ENCODE measurements around the gene EXOC3. TPM values are rescaled to one million over a fixed set of nuclear protein-coding genes. Genes with fewer than 3 reads are reported as not detected.
A peak's percentile ranks its signal among the peaks of the same experiment; 100 is the strongest.

Gene EXOC3
- total RNA-seq, 1 experiment from 2014 or later: 60.1 TPM

DNA sequence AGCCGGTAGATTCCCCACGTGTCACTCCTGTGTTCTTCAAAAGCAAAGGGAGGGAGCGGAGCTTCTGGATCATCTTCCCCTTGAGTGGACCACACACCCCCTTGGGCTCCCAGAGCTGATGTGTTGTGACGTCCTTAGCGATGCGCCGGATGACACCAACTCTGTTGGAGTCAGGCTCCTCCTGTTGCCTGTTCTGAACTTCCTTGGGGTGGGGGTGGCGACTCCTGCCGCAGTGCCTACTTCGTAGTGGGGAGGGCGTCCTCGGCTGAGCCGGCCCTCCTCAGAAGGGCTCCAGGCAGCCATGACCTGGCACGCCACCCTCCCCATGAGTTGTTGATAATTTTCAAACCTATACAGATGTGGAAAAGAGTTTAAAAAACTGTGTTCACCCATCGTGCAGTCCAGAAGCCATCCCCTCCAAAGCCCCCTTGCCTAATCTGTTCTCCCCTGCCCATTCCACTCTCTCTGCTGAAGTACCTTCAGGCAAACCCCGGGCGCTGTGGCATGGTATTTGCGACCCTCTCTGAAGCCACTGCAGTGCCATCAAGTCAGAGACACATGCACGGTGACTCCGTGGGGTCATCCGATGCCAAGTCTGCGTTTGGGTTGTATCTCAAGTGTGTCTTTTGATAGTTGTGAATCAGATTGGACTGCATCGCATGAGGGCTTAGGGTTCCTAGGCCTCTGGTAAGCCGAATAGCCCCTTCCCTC is 16.7 kb downstream of the EXOC3 start (continued):
- TF ChIP-seq CTCF (IDR thresholded peaks at IDR 0.05): no peak
- TF ChIP-seq CREM (CRISPR knock-in tag; IDR thresholded peaks at IDR 0.05): no peak
- TF ChIP-seq JUN (CRISPR knock-in tag; IDR thresholded peaks at IDR 0.05): no peak
- TF ChIP-seq ZNF532 (CRISPR knock-in tag; IDR thresholded peaks at IDR 0.05; ENCODE audit: borderline replicate concordance): no peak
- no peak for TF ChIP-seq NR3C1 (CRISPR knock-in tag; conservative IDR thresholded peaks at IDR 0.05; ENCODE audit: low read depth)
- TF ChIP-seq GTF2I (CRISPR knock-in tag; conservative IDR thresholded peaks at IDR 0.05): no peak
- no peak for TF ChIP-seq SOX15 (CRISPR knock-in tag; IDR thresholded peaks at IDR 0.05)
- TF ChIP-seq ZNF232 (CRISPR knock-in tag; IDR thresholded peaks at IDR 0.05): no peak
- no peak for TF ChIP-seq TP53 (CRISPR knock-in tag; IDR thresholded peaks at IDR 0.05)
- no peak for TF ChIP-seq ARID4B (CRISPR knock-in tag; IDR thresholded peaks at IDR 0.05; ENCODE audit: borderline replicate concordance)

- Mint-ChIP-seq H3K36me3 (peaks cover 59% of the 10 kb centered on the region), H3K9me3 (no peaks in the 10 kb centered on the region), H3K27me3 (ENCODE audit: low read depth) (no peaks in the 10 kb centered on the region), H3K4me3 (no peak overlapping the region), H3K27ac (no peak overlapping the region; the same call in 1 of the 2 replicates), H3K4me1 (peaks cover 2% of the 10 kb centered on the region)
- ATAC-seq (no peak), DNase-seq (ENCODE audit: low spot score) (peak; percentile 7)
- ChIA-PET CTCF (interaction anchor here (1.2 kb wide), 1 partner anchor 13 kb away, joined by 3 read pairs; no protein-coding TSS in a partner anchor), POLR2A (no interaction called here)
- no peak for TF ChIP-seq EMX1 (CRISPR knock-in tag; IDR thresholded peaks at IDR 0.05)
- TF ChIP-seq NR1H2 (CRISPR knock-in tag; IDR thresholded peaks at IDR 0.05): no peak
- TF ChIP-seq ERG (CRISPR knock-in tag; IDR thresholded peaks at IDR 0.05): no peak
- no peak for TF ChIP-seq NR3C1 (CRISPR knock-in tag; conservative IDR thresholded peaks at IDR 0.05; ENCODE audit: low read depth)
- TF ChIP-seq, protein P1, sequence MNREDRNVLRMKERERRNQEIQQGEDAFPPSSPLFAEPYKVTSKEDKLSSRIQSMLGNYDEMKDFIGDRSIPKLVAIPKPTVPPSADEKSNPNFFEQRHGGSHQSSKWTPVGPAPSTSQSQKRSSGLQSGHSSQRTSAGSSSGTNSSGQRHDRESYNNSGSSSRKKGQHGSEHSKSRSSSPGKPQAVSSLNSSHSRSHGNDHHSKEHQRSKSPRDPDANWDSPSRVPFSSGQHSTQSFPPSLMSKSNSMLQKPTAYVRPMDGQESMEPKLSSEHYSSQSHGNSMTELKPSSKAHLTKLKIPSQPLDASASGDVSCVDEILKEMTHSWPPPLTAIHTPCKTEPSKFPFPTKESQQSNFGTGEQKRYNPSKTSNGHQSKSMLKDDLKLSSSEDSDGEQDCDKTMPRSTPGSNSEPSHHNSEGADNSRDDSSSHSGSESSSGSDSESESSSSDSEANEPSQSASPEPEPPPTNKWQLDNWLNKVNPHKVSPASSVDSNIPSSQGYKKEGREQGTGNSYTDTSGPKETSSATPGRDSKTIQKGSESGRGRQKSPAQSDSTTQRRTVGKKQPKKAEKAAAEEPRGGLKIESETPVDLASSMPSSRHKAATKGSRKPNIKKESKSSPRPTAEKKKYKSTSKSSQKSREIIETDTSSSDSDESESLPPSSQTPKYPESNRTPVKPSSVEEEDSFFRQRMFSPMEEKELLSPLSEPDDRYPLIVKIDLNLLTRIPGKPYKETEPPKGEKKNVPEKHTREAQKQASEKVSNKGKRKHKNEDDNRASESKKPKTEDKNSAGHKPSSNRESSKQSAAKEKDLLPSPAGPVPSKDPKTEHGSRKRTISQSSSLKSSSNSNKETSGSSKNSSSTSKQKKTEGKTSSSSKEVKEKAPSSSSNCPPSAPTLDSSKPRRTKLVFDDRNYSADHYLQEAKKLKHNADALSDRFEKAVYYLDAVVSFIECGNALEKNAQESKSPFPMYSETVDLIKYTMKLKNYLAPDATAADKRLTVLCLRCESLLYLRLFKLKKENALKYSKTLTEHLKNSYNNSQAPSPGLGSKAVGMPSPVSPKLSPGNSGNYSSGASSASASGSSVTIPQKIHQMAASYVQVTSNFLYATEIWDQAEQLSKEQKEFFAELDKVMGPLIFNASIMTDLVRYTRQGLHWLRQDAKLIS (CRISPR knock-in tag; IDR thresholded peaks at IDR 0.05; ENCODE audit: borderline replicate concordance): no peak
- no peak for TF ChIP-seq ZNF263 (CRISPR knock-in tag; IDR thresholded peaks at IDR 0.05; ENCODE audit: low read depth)
- TF ChIP-seq CREM (CRISPR knock-in tag; IDR thresholded peaks at IDR 0.05): no peak
These were observed 17.3 kb downstream of the EXOC3 start for GRCh38 chr5:460273-460625.

All from WTC11 (cell line).